IPS-18a (cell line): ENCODE results near the gene OR2H1.
"Not testable (repeated sequence)": the region's sequence is repeated elsewhere in the genome, so short reads cannot be mapped to it uniquely, and the experiment has no call there.

Experiments used
- H3K27ac ChIP-seq: one replicate; pipeline ENCODE4 v1.5.1; 2013; ENCODE audit warnings: low read length
- H3K27me3 ChIP-seq: one replicate; pipeline ENCODE4 v1.6.1; 2013; ENCODE audit warnings: mild to moderate bottlenecking, low read length; ENCODE audit not compliant: control insufficient read depth, insufficient read depth
- H3K36me3 ChIP-seq: one replicate; pipeline ENCODE4 v1.6.1; 2013; ENCODE audit warnings: low read depth, low read length; ENCODE audit not compliant: control insufficient read depth
- H3K4me1 ChIP-seq: one replicate; pipeline ENCODE4 v1.6.1; 2013; ENCODE audit warnings: low read depth, low read length; ENCODE audit not compliant: control insufficient read depth
- H3K4me3 ChIP-seq: one replicate; pipeline ENCODE4 v1.5.1; 2013; ENCODE audit warnings: low read length
- H3K9ac ChIP-seq: one replicate; pipeline ENCODE4 v1.6.1; 2013; ENCODE audit warnings: mild to moderate bottlenecking, low read length, moderate library complexity
- H3K9me3 ChIP-seq: one replicate; pipeline ENCODE4 v1.6.1; 2013; ENCODE audit warnings: low read depth, low read length; ENCODE audit not compliant: control insufficient read depth

The OR2H1 gene

GRCh38 chr6:29456971-29457370, at the start of gene OR2H1, which contains the start of gene OR11A1:
Gene OR2H1 (plus strand): TSS chr6:29457155. CDS start chr6:29461770, 4,615 bp downstream.
Gene OR11A1 (minus strand): TSS chr6:29457071. CDS start chr6:29427641, 29,430 bp downstream.
- Histone ChIP-seq H3K4me3 (no peak within 1 kb of the TSS), H3K27ac (no peak within 1 kb of the TSS), H3K36me3 (no peaks in the 10 kb centered on the region)

DNA sequence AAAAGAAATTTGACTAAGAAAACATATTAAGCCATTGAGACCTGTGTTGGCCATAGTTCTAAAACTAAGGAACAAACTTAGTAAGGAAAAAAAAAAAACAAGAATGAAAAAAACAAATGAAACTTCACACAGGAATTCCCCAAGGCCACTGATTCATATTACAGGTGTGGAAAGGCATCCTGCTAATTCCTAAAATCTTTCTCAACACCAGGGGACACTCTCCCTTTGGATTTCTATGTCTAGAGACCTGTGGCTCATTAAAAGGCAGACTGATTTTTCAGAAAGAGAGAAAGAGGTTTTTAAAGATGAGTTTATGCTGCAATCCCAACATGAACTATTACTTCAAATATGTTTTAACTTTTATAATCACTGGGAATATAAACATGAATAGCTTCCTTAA, 42.4 kb upstream of the OR2H1 start, which contains the start of gene OR12D1:
TSS of gene OR12D1 (plus strand) at position 341 of the 400 bp plus-strand sequence.
- Histone ChIP-seq H3K9me3 (no peaks in the 10 kb centered on the region), H3K4me3 (no peak within 1 kb of the TSS), H3K27me3 (no peaks in the 10 kb centered on the region), H3K36me3 (no peaks in the 10 kb centered on the region), H3K4me1 (no peaks in the 10 kb centered on the region), H3K27ac (no peak within 1 kb of the TSS), H3K9ac (no peak within 1 kb of the TSS)

More at GRCh38 chr6:29456971-29457370, at the start of gene OR2H1, which contains the start of gene OR11A1:
- Histone ChIP-seq H3K9me3 (no peaks in the 10 kb centered on the region), H3K27me3 (no peaks in the 10 kb centered on the region), H3K9ac (no peak within 1 kb of the TSS), H3K4me1 (no peaks in the 10 kb centered on the region)

DNA sequence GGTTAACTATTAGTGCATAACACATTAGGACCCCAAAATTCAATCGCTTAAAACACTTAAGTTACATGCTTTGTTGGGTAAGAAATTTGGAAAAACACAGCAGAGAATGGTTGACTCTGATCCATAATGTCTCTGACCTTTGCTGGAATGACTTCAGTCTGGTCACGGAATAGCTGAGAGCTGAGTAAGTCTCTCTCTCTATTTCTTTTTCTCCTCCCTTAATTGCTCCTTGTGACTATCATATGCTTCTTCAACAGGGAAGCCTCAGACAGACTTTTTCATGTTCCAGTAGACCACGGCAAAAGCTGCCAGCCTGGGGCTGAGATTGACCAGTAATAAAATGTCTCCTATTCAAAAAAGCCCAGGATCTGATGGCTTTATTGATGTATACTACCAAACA, 37.4 kb upstream of the OR2H1 start:
- H3K36me3 ChIP-seq, result no peaks in the 10 kb centered on the region
- no peak overlapping the region for H3K27ac ChIP-seq
- no peak overlapping the region for H3K4me3 ChIP-seq
- H3K27me3 ChIP-seq, result no peaks in the 10 kb centered on the region
- H3K9me3 ChIP-seq, result no peaks in the 10 kb centered on the region
- H3K4me1 ChIP-seq, result peaks cover 5% of the 10 kb centered on the region
- no peak overlapping the region for H3K9ac ChIP-seq

- Histone ChIP-seq H3K4me1 (peaks cover 5% of the 10 kb centered on the region), H3K36me3 (no peaks in the 10 kb centered on the region), H3K27me3 (no peaks in the 10 kb centered on the region), H3K27ac (no peak overlapping the region), H3K9me3 (no peaks in the 10 kb centered on the region), H3K4me3 (no peak overlapping the region), H3K9ac (no peak overlapping the region)
These were observed 32.8 kb upstream of the OR2H1 start for GRCh38 chr6:29424168-29424567.

DNA sequence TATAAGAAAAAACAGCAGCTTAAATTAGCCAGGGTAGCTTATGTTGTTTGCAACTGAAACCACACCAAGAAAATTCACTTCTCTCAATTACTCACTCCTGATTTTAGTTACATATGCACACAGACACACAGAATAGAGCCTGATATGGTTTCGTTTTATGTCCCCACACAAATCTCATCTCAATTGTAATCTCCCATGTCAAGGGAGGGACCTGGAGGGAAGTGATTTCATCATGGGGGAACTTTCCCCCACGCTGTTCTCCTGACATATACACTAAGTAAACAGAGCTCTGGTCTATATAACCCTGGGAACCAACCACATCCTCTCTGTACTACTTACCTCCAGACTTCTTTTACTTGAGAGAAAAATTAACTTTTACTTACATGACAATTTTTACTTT, 32.4 kb upstream of the OR2H1 start:
- peaks cover 5% of the 10 kb centered on the region for H3K4me1 ChIP-seq

DNA sequence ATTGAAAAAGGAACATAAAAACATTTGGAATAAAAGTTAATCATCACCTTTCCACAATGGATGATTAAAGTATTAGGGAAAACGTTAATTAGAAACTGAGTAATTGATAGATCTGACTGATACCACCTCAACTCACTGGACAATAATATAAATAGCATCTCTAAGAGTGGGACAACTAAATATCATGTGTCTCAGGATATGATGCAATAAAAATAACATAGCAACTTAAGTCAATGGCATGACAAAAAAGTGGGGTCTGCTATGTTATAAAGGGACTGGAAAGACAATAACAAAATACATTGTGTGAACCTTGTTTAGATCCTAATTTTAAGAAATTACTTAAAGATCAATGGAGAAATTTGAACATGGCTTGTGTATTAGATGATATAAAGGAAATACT, 31.9 kb upstream of the OR2H1 start:
- Histone ChIP-seq H3K9ac (no peak overlapping the region), H3K27ac (no peak overlapping the region), H3K36me3 (no peaks in the 10 kb centered on the region), H3K9me3 (no peaks in the 10 kb centered on the region), H3K4me1 (peaks cover 5% of the 10 kb centered on the region), H3K27me3 (no peaks in the 10 kb centered on the region), H3K4me3 (no peak overlapping the region)

More for the DNA sequence above, 32.4 kb upstream of the OR2H1 start:
- H3K27me3 ChIP-seq, result no peaks in the 10 kb centered on the region
- H3K4me3 ChIP-seq, result no peak overlapping the region
- no peaks in the 10 kb centered on the region for H3K9me3 ChIP-seq
- no peak overlapping the region for H3K27ac ChIP-seq
- no peaks in the 10 kb centered on the region for H3K36me3 ChIP-seq
- no peak overlapping the region for H3K9ac ChIP-seq

- Histone ChIP-seq H3K36me3 (no peaks in the 10 kb centered on the region), H3K27ac (no peak overlapping the region), H3K27me3 (no peaks in the 10 kb centered on the region), H3K4me1 (peaks cover 5% of the 10 kb centered on the region), H3K9ac (no peak overlapping the region), H3K9me3 (no peaks in the 10 kb centered on the region), H3K4me3 (no peak overlapping the region)
These were observed 30.3 kb upstream of the OR2H1 start for GRCh38 chr6:29426654-29427053.

DNA sequence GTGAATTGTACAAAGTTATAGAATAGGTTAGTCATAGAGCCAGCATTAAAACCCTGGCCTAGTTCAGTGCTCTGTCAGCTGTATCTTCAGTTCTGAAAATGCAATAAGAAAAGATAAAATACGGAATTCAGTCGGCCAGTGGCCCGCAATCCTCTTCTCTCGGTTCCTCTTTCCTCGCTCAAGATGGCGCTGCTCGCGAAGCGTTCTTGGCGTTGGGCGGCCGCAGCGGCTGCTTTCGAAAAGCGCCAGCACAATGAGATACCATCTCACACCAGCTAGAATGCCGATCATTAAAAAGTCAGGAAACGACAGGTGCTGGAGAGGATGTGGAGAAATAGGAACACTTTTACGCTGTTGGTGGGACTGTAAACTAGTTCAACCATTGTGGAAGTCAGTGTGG, 20.2 kb upstream of the OR2H1 start:
- H3K36me3 ChIP-seq, H3K4me1 ChIP-seq, H3K9ac ChIP-seq, H3K4me3 ChIP-seq, H3K9me3 ChIP-seq, H3K27me3 ChIP-seq, H3K27ac ChIP-seq: not testable (repeated sequence)

DNA sequence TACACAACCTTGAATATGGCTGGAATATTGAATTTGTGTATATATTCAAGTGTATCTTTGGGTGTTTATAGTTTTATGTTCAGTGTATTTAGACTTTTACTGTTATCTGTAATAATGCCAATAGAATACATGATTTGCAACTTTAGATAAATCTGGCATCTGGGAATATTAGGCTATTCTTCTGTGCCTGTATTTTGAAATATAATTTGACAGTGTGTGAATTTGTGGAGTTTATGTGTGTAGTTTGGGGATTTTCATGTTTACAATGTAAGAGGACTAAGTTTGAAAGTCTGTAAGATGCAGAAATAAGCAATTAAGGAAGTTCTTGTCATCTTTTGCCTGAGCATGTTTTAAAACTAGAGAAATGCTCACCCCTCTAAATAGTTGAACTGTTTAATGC, 17.9 kb upstream of the OR2H1 start, which contains the start of gene OR10C1:
TSS of gene OR10C1 (plus strand) at position 301 of the 400 bp plus-strand sequence. CDS start 710 bp downstream, outside the sequence.
- H3K9ac ChIP-seq, result no peak within 1 kb of the TSS
- H3K9me3 ChIP-seq, result peaks cover 5% of the 10 kb centered on the region
- H3K4me1 ChIP-seq, result no peaks in the 10 kb centered on the region
- H3K36me3 ChIP-seq, result no peaks in the 10 kb centered on the region
- no peak within 1 kb of the TSS for H3K27ac ChIP-seq
- no peaks in the 10 kb centered on the region for H3K27me3 ChIP-seq
- H3K4me3 ChIP-seq, result no peak within 1 kb of the TSS

- H3K36me3 ChIP-seq, result no peaks in the 10 kb centered on the region
- H3K27me3 ChIP-seq, result no peaks in the 10 kb centered on the region
- peaks cover 5% of the 10 kb centered on the region for H3K9me3 ChIP-seq
- H3K27ac ChIP-seq, result no peak overlapping the region
- H3K4me3 ChIP-seq, result no peak overlapping the region
- no peak overlapping the region for H3K9ac ChIP-seq
- peaks cover 10% of the 10 kb centered on the region for H3K4me1 ChIP-seq
These were observed 14.2 kb upstream of the OR2H1 start for GRCh38 chr6:29442719-29443118.

DNA sequence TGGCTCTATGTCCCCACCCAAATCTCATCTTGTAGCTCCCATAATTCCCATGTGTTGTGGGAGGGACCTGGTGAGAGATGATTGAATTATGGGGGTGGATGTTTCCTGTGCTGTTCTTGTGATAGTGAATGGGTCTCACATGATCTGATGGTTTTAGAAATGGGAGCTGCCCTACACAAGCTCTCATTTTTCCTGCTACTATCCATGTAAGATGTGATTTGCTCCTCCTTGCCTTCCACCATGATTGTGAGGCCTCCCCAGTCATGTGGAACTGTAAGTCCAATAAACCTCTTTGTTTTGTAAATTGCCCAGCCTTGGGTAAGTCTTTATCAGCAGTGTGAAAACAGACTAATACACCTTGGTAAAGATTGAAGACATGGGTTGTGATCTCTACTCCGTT, 12.9 kb upstream of the OR2H1 start:
- not testable (repeated sequence) for H3K9ac ChIP-seq, H3K27me3 ChIP-seq, H3K36me3 ChIP-seq, H3K27ac ChIP-seq, H3K9me3 ChIP-seq, H3K4me3 ChIP-seq
- peaks cover 10% of the 10 kb centered on the region for H3K4me1 ChIP-seq

GRCh38 chr6:29447670-29448069, 9.3 kb upstream of the OR2H1 start:
- H3K27ac ChIP-seq, result no peak overlapping the region
- peaks cover 10% of the 10 kb centered on the region for H3K4me1 ChIP-seq
- no peaks in the 10 kb centered on the region for H3K36me3 ChIP-seq
- no peak overlapping the region for H3K4me3 ChIP-seq
- H3K27me3 ChIP-seq, result no peaks in the 10 kb centered on the region
- peaks cover 5% of the 10 kb centered on the region for H3K9me3 ChIP-seq
- H3K9ac ChIP-seq, result no peak overlapping the region
